ENCODE data around the gene RPL28.

- no peak for TF ChIP-seq CTCF (IDR thresholded peaks at IDR 0.05)
- no peak for TF ChIP-seq NFYB (CRISPR knock-in tag; conservative IDR thresholded peaks at IDR 0.05; ENCODE audit: low read depth)
- TF ChIP-seq ATF2 (CRISPR knock-in tag; IDR thresholded peaks at IDR 0.05; ENCODE audit: borderline replicate concordance, low read depth) = no peak
- no peak for TF ChIP-seq USF1 (CRISPR knock-in tag; IDR thresholded peaks at IDR 0.05)
- TF ChIP-seq STAT6 (CRISPR knock-in tag; conservative IDR thresholded peaks at IDR 0.05; ENCODE audit: low read depth) = no peak
- TF ChIP-seq ELF4 (CRISPR knock-in tag; IDR thresholded peaks at IDR 0.05; ENCODE audit: low read depth) = no peak
- TF ChIP-seq ATF3 (CRISPR knock-in tag; conservative IDR thresholded peaks at IDR 0.05) = no peak
These were observed 2.2 kb upstream of the RPL28 start for GRCh38 chr19:55383279-55384130.
